Subcutaneous adipose tissue (tissue), 4 donors: ENCODE data around the gene CNTNAP5. TPM values are rescaled to one million over a fixed set of nuclear protein-coding genes. Genes with fewer than 3 reads are reported as not detected.

Experiments
- CTCF ChIP-seq: fragments of 450-650 bp; IDR thresholded peaks from one replicate; pipeline ENCODE4 v1.5.1; 2016; ENCODE audit warnings: low read depth, mild to moderate bottlenecking, control low read depth, antibody characterized with exemption, moderate library complexity
- total RNA-seq, 4 donors: library from RNA; depleted of rRNA; stranded (reverse); fragments of >200 nt; gene quantifications; one replicate each; pipeline ENCODE4 v1.1.0, GENCODE V29; 2016

The CNTNAP5 gene
- total RNA-seq, 4 donors from 2014 or later, result not detected

- TF ChIP-seq CTCF, result no peak
Observed at GRCh38 chr2:124025891-124026434, 876 bp downstream of the CNTNAP5 start.

GRCh38 chr2:124026503-124026902, 1.4 kb downstream of the CNTNAP5 start:
- no peak for TF ChIP-seq CTCF

GRCh38 chr2:124027182-124027581, 2.1 kb downstream of the CNTNAP5 start:
- no peak for TF ChIP-seq CTCF

GRCh38 chr2:124032799-124033198, 7.7 kb downstream of the CNTNAP5 start:
- TF ChIP-seq CTCF, result no peak

GRCh38 chr2:124034265-124034664, 9.2 kb downstream of the CNTNAP5 start:
- TF ChIP-seq CTCF, result no peak

- TF ChIP-seq CTCF, result no peak
Observed at GRCh38 chr2:124035001-124035400, 9.9 kb downstream of the CNTNAP5 start.

GRCh38 chr2:124039032-124039431, 13.9 kb downstream of the CNTNAP5 start:
- no peak for TF ChIP-seq CTCF
